ENCODE results near the gene LIAS. TPM values are rescaled to one million over a fixed set of nuclear protein-coding genes. Genes with fewer than 3 reads are reported as not detected.

LIAS gene
- total RNA-seq, 1 experiment from 2014 or later: 23.5 TPM

DNA sequence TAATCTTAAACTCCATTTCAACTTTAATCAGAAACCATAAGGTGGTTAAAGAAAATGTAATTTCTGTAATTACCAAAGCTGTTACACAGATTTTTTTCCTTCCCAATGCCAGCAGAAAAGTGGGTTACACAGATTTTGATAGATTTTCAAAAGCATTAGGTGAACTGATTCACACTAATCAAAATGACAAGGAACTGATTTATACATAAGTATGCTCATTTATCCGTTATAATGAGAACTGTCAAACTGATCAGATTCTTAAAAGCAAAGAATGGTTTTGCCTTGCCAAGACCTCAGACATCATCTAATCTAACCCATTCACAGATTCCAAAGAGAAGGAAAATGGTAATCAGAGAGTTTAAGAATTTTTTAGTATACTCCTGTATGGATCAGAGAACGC, 63.2 kb downstream of the LIAS start:
- TF ChIP-seq, protein P1, sequence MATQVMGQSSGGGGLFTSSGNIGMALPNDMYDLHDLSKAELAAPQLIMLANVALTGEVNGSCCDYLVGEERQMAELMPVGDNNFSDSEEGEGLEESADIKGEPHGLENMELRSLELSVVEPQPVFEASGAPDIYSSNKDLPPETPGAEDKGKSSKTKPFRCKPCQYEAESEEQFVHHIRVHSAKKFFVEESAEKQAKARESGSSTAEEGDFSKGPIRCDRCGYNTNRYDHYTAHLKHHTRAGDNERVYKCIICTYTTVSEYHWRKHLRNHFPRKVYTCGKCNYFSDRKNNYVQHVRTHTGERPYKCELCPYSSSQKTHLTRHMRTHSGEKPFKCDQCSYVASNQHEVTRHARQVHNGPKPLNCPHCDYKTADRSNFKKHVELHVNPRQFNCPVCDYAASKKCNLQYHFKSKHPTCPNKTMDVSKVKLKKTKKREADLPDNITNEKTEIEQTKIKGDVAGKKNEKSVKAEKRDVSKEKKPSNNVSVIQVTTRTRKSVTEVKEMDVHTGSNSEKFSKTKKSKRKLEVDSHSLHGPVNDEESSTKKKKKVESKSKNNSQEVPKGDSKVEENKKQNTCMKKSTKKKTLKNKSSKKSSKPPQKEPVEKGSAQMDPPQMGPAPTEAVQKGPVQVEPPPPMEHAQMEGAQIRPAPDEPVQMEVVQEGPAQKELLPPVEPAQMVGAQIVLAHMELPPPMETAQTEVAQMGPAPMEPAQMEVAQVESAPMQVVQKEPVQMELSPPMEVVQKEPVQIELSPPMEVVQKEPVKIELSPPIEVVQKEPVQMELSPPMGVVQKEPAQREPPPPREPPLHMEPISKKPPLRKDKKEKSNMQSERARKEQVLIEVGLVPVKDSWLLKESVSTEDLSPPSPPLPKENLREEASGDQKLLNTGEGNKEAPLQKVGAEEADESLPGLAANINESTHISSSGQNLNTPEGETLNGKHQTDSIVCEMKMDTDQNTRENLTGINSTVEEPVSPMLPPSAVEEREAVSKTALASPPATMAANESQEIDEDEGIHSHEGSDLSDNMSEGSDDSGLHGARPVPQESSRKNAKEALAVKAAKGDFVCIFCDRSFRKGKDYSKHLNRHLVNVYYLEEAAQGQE (IDR thresholded peaks at IDR 0.05; ENCODE audit: low read depth): no peak
- TF ChIP-seq SIN3A (IDR thresholded peaks at IDR 0.05; ENCODE audit: low read depth) (no peak), ZFX (IDR thresholded peaks at IDR 0.05) (no peak), EZH2 (IDR thresholded peaks at IDR 0.05) (no peak), SP1 (IDR thresholded peaks at IDR 0.05; ENCODE audit: low read depth) (no peak), EGR1 (IDR thresholded peaks at IDR 0.05; ENCODE audit: low read depth) (no peak), ELF1 (IDR thresholded peaks at IDR 0.05; ENCODE audit: borderline replicate concordance, low read depth) (no peak), ZNF274 (IDR thresholded peaks at IDR 0.05; ENCODE audit: low read depth, low read length) (no peak), RAD21 (IDR thresholded peaks at IDR 0.05; ENCODE audit: low read depth) (no peak), POLR2AphosphoS5 (IDR thresholded peaks at IDR 0.05; ENCODE audit: low read depth, low read length) (no peak), POLR2A (IDR thresholded peaks at IDR 0.05; ENCODE audit: borderline replicate concordance, extremely low read depth, insufficient read depth, insufficient read length) (no peak), CBX3 (IDR thresholded peaks at IDR 0.05; ENCODE audit: low read depth) (no peak)
- TF ChIP-seq, protein P2, sequence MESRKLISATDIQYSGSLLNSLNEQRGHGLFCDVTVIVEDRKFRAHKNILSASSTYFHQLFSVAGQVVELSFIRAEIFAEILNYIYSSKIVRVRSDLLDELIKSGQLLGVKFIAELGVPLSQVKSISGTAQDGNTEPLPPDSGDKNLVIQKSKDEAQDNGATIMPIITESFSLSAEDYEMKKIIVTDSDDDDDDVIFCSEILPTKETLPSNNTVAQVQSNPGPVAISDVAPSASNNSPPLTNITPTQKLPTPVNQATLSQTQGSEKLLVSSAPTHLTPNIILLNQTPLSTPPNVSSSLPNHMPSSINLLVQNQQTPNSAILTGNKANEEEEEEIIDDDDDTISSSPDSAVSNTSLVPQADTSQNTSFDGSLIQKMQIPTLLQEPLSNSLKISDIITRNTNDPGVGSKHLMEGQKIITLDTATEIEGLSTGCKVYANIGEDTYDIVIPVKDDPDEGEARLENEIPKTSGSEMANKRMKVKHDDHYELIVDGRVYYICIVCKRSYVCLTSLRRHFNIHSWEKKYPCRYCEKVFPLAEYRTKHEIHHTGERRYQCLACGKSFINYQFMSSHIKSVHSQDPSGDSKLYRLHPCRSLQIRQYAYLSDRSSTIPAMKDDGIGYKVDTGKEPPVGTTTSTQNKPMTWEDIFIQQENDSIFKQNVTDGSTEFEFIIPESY (IDR thresholded peaks at IDR 0.05; ENCODE audit: extremely low read depth, insufficient replicate concordance, low read length): no peak
- TF ChIP-seq, protein P3, sequence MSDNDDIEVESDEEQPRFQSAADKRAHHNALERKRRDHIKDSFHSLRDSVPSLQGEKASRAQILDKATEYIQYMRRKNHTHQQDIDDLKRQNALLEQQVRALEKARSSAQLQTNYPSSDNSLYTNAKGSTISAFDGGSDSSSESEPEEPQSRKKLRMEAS (IDR thresholded peaks at IDR 0.05): no peak

More for the DNA sequence above, 63.2 kb downstream of the LIAS start:
- ATAC-seq (no peak), DNase-seq (ENCODE audit: low read depth, low spot score) (no peak)
- Histone ChIP-seq H3K27ac (ENCODE audit: low read depth, low read length) (no peak overlapping the region), H3K36me3 (ENCODE audit: control insufficient read depth in 1 of 2, insufficient read depth in 2 of 2, low read length in 2 of 2) (peaks cover 0 to 3% of the 10 kb centered on the region in 2 experiments; a peak in 2 of 4 replicates), H3K4me3 (replicated peaks in 1 of 2; ENCODE audit: low read depth in 1 of 2, low read length in 2 of 2) (no peak overlapping the region), H3K9ac (ENCODE audit: low read length) (no peak overlapping the region), H3K79me2 (ENCODE audit: insufficient read depth, low read length) (peaks cover 72% of the 10 kb centered on the region), H3K9me2 (ENCODE audit: insufficient read depth) (no peaks in the 10 kb centered on the region), H3K4me2 (ENCODE audit: low read length) (no peak overlapping the region), H3K4me1 (ENCODE audit: control insufficient read depth in 1 of 2, insufficient read depth in 2 of 2, low read length in 2 of 2) (peaks cover 3 to 18% of the 10 kb centered on the region in 2 experiments; a peak in 3 of 4 replicates), H3K27me3 (ENCODE audit: insufficient read depth, low read length) (no peaks in the 10 kb centered on the region), H3K9me3 (ENCODE audit: control insufficient read depth in 1 of 2, insufficient read depth in 1 of 2, low read depth in 1 of 2, low read length in 2 of 2) (no peaks in the 10 kb centered on the region), H2AFZ (ENCODE audit: low read depth, low read length, poor library complexity, severe bottlenecking) (no peak overlapping the region), H4K20me1 (ENCODE audit: insufficient read depth) (no peaks in the 10 kb centered on the region)
- no TSS peak for BruUV-seq (replicated peaks)
- ChIA-PET POLR2A (no interaction called here), CTCF (no interaction called here), RAD21 (ENCODE audit: low non-redundant PET in 1 of 2, low total read pairs in 2 of 2, uncharacterized antibody in 2 of 2, unreplicated experiment in 2 of 2) (no interaction called here)
- intact Hi-C loops (cut with micrococcal nuclease): no loop called here
